ENCODE results near the gene IQCH.
"Not testable (repeated sequence)": the region's sequence is repeated elsewhere in the genome, so short reads cannot be mapped to it uniquely, and the experiment has no call there.

Gene IQCH

GRCh38 chr15:67256051-67256450, 1.5 kb downstream of the IQCH start:
- no peak for DNase-seq (ENCODE audit: low read depth)
- H3K4me3 ChIP-seq (ENCODE audit: low read length), result no peak overlapping the region
- TF ChIP-seq, protein P1, sequence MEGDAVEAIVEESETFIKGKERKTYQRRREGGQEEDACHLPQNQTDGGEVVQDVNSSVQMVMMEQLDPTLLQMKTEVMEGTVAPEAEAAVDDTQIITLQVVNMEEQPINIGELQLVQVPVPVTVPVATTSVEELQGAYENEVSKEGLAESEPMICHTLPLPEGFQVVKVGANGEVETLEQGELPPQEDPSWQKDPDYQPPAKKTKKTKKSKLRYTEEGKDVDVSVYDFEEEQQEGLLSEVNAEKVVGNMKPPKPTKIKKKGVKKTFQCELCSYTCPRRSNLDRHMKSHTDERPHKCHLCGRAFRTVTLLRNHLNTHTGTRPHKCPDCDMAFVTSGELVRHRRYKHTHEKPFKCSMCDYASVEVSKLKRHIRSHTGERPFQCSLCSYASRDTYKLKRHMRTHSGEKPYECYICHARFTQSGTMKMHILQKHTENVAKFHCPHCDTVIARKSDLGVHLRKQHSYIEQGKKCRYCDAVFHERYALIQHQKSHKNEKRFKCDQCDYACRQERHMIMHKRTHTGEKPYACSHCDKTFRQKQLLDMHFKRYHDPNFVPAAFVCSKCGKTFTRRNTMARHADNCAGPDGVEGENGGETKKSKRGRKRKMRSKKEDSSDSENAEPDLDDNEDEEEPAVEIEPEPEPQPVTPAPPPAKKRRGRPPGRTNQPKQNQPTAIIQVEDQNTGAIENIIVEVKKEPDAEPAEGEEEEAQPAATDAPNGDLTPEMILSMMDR (IDR thresholded peaks at IDR 0.05; ENCODE audit: insufficient read depth, low read depth, low read length, missing control alignments), result no peak

GRCh38 chr15:67258412-67258811, 3.8 kb downstream of the IQCH start:
- not testable (repeated sequence) for DNase-seq (ENCODE audit: low read depth); H3K4me3 ChIP-seq (ENCODE audit: low read length)

DNA sequence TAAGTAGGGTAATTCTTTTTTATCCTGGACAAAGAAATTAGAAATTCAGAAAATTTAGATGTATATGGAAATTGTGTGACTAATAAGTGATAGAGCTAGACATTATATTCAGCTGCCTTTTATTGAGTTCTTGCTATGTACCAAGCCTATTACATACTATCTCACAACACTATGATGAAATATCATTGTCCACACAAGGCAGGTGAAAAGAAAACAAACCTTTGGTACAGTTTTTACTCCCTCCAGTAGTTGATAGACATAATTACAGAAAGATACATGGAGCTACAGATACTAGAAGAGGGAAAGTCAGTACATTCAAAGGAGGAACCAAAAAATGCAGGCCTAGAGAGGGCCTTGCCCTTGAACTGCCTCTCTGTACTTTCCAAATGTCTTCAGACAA, 4.8 kb downstream of the IQCH start:
- DNase-seq (ENCODE audit: low read depth), result no peak
- no peak overlapping the region for H3K4me3 ChIP-seq (ENCODE audit: low read length)
- TF ChIP-seq, protein P1 (IDR thresholded peaks at IDR 0.05; ENCODE audit: insufficient read depth, low read depth, low read length, missing control alignments), result no peak

- H3K4me3 ChIP-seq (ENCODE audit: low read length), result no peak overlapping the region
- DNase-seq (ENCODE audit: low read depth), result no peak
- TF ChIP-seq, protein P1 (IDR thresholded peaks at IDR 0.05; ENCODE audit: insufficient read depth, low read depth, low read length, missing control alignments), result no peak
Observed at GRCh38 chr15:67259806-67260205, 5.2 kb downstream of the IQCH start.

DNA sequence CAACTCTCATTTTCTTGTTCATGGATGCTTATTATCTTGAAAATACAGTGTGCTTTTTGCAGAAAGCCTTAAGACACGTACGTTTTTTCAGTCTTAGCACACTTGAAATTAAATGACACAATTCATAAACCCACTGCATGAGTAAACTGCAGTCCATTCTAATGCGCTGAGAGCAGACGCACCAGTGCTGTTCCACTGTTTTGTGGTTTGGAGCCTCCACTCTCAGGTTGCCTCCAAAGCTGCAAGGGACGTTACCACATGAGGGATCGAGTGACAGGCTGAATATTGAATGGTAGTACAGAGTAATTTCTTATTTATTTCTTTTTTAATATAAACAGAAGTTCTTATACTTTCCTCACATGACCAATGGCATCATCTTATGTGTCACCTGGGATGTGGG, 12.3 kb downstream of the IQCH start:
- TF ChIP-seq, protein P1 (IDR thresholded peaks at IDR 0.05; ENCODE audit: insufficient read depth, low read depth, low read length, missing control alignments), result no peak
- H3K4me3 ChIP-seq (ENCODE audit: low read length), result no peak overlapping the region
- no peak for DNase-seq (ENCODE audit: low read depth)

- TF ChIP-seq, protein P1 (IDR thresholded peaks at IDR 0.05; ENCODE audit: insufficient read depth, low read depth, low read length, missing control alignments), result no peak
- no peak overlapping the region for H3K4me3 ChIP-seq (ENCODE audit: low read length)
Observed at GRCh38 chr15:67267440-67267839, 12.9 kb downstream of the IQCH start.

GRCh38 chr15:67267951-67268941, 13.7 kb downstream of the IQCH start:
- TF ChIP-seq, protein P1 (IDR thresholded peaks at IDR 0.05; ENCODE audit: insufficient read depth, low read depth, low read length, missing control alignments), result no peak
- DNase-seq (ENCODE audit: low read depth), result no peak
- no peak overlapping the region for H3K4me3 ChIP-seq (ENCODE audit: low read length)

More at GRCh38 chr15:67267440-67267839, 12.9 kb downstream of the IQCH start:
- DNase-seq (ENCODE audit: low read depth), result no peak
